Subcutaneous adipose tissue (tissue), 4 donors: Measurements from ENCODE around the gene SIGLEC10. TPM values are rescaled to one million over a fixed set of nuclear protein-coding genes. Genes with fewer than 3 reads are reported as not detected.

Source experiments
- CTCF ChIP-seq: fragments of 450-650 bp; IDR thresholded peaks from one replicate; pipeline ENCODE4 v1.5.1; 2016; ENCODE audit warnings: low read depth, mild to moderate bottlenecking, control low read depth, antibody characterized with exemption, moderate library complexity
- total RNA-seq, 4 donors: library from RNA; depleted of rRNA; stranded (reverse); fragments of >200 nt; gene quantifications; one replicate each; pipeline ENCODE4 v1.1.0, GENCODE V29; 2016

Gene SIGLEC10
- total RNA-seq, 4 donors from 2014 or later: 0.66 to 1.8 (median 1.7) TPM; not detected in 1

DNA sequence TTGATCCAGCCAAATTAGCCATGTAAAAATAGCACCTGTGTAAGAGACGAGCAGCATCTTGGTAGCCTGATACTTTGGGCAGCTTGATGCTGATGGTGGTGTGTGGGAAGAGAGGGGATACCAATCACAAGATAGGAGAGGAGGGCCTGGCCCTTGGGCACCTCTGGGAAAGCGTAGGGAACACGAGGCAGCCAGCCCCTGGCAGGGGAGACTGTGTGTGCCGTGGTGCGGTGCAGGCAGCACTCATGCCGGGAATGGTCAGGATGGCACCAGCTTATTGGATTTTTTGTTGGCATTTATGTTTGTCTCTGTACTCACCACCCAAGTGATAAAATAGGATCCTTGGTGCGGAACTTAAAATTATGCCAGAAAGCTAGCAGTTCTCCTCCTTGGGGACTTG lies 30.6 kb upstream of the SIGLEC10 start:
- TF ChIP-seq CTCF: no peak

DNA sequence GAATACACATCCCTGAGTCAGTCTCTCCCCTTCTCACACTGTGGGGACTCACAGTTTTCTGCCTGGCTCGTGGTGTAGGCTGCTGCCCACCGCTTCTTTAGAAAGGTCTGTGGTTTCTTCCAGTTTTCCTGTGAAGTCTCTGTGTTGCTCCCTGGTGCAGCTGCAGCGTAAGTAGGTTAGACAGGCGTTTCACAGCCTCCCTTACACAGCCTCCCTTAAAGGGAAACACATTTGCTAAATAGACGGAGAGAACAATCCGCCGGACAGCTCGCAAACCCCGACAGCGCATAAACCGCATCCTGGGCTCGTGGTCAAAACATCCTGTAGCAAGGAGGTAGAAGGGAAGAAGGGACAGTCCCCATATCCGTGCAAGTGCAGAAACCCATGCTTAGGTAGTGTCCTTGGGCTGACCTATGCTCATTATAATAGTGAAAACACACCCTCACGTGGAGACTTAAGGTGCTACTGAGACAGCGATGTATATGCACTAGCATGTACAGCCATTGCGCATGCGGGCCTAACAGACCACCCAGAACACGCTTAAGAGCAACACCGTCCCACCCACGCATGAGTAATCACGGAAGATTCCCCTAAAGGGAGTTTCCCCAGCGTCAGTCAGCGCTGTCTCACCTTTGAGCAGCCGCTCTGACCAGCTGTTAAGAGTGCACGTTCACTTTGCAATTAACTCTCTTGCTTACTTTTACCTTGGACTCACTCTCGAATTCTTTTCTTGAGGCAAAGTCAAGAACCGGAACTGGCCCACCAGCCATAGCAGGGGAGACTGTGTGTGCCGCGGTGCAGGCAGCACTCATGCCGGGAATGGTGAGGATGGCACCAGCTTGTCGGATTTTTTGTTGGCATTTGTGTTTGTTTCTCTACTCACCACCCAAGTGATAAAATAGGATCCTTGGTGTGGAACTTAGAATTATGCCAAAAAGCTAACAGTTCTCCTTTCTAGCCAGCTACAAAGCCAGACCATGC lies 24.3 kb upstream of the SIGLEC10 start:
- TF ChIP-seq CTCF: no peak

DNA sequence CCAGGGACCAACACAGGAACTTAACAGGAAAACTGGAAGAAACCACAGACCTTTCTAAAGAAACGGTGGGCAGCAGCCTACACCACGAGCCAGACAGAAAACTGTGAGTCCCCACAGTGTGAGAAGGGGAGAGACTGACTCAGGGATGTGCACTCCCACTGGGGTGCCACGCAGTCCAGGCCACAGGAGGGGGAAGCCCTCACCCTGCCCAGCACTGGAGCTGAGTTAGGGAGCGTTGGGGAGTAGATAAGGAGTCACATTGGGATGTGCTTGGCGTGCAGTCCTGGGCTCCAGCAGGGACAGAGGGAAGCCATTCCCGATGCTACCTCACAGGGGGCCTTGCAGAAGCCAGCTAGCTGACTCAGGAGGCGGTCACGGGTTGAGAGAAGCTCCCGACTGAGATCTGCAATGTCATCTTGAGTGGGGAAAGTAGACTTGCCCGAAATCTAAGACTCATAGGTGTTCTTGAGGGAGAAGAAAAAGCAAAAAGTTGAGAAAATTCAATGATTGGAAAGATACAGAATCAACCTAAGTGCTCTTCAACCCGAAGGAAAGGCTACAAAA lies 23.5 kb upstream of the SIGLEC10 start:
- TF ChIP-seq CTCF: no peak

DNA sequence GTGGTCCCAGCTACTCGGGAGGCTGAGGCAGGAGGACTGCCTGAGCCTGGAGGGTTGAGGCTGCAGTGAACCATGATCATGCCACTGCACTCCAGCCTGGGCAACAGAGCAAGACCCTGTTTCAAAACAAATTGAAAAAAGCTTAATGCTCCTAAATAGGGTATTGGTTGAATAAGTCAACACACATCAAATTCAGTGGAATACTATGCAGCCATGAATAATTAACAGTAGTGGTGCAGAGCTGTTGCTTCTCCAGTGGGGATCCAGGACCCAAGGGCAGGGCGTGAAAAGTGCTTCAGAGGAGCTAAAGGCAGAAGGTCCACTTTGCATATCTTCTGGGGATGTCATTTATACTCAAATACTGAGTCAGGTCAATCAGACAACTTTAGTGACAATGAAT lies 22.6 kb upstream of the SIGLEC10 start:
- TF ChIP-seq CTCF: no peak

GRCh38 chr19:51439021-51439465 lies 21.6 kb upstream of the SIGLEC10 start:
- TF ChIP-seq CTCF: no peak

- TF ChIP-seq CTCF: no peak
Measured at GRCh38 chr19:51434456-51434855, 17.0 kb upstream of the SIGLEC10 start.

DNA sequence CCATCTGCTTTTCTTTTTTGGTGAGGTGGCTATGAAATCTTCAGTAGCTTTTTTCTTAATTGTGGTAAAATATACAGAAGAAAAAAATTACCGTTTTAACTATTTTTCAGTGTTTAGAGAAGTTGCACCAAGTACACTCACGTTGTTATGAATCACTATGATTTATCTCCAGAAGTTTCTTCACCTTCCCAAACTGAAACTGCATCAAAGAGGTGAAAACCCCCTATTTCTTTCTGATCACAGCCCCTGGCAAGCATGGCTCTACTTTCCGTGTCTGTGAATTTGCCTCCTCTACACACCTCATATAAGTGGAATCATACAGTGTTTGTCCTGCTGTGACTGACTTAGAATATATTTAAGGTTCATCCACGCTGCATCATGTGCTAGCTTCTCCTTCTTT lies 15.6 kb upstream of the SIGLEC10 start:
- no peak for TF ChIP-seq CTCF
